Measurements from ENCODE around the gene SUCLG1. TPM values are rescaled to one million over a fixed set of nuclear protein-coding genes. Genes with fewer than 3 reads are reported as not detected.

Gene SUCLG1
- total and polyA plus RNA-seq, 2 of the 8 experiments (the other 6 are each of a cell fraction or from before 2014, with no cell fraction given), result 19.9 to 40.0 TPM

DNA sequence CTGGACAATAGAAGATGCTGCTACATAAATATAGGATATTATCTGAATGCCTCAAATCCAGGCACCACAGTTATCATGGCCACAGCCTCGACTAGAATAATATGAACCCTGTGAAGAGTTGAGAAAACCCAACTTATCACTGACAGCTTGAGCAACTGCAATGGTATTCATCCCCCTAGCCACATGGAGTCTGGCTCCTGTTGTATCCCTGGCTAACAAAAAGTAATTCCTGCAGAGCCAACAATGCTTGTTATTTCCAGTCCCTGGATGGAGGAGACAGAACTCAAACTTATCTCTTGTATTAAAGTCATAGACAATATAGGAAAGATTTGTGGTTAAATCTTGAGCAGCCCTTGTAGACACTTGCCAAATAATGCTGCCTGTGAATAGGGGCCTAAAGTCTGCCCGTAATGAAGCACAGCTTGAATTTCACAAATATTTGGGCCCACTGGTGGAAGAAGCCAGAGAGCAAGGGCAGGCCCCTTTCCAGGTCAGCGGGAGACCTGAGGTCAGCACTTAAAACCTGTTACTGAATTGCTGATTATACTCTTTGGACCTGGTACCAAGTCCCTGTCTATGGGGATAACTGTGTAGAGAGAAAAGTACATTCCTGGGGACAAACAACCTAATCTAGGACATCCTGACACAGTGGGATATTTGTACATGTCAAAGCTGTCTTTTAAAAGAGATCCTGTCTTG is 28.4 kb upstream of the SUCLG1 start:
- Histone ChIP-seq H3K23ac (ENCODE audit: insufficient read length) (no peak overlapping the region), H3K9me3 (ENCODE audit: insufficient read depth in 2 of 2, low read depth in 1 of 2, low read length in 1 of 2) (no peaks in the 10 kb centered on the region), H3K79me1 (ENCODE audit: low read depth, low read length) (no peaks in the 10 kb centered on the region), H3K23me2 (ENCODE audit: low read depth, low read length) (no peaks in the 10 kb centered on the region), H3K9ac (replicated peaks in 1 of 4; ENCODE audit: extremely low read depth in 1 of 4, low read depth in 3 of 4, low read length in 3 of 4) (no peak overlapping the region), H3K56ac (replicated peaks; ENCODE audit: insufficient read length, low read depth, low read length) (no peak overlapping the region), H4K91ac (replicated peaks; ENCODE audit: insufficient read length, low read length) (no peak overlapping the region), H3K4me3 (ENCODE audit: extremely low read depth in 1 of 4, insufficient read depth in 2 of 4, low read depth in 3 of 4, low read length in 4 of 4) (no peak overlapping the region), H2BK5ac (ENCODE audit: low read depth, low read length) (no peak overlapping the region), H2BK15ac (ENCODE audit: low read length) (no peak overlapping the region), H4K20me1 (replicated peaks in 1 of 2; ENCODE audit: control insufficient read depth in 1 of 2, insufficient read depth in 2 of 2, low read length in 2 of 2) (no peaks in the 10 kb centered on the region), H3K27ac (ENCODE audit: low read depth, low read length) (no peak overlapping the region), H3K18ac (ENCODE audit: extremely low read depth, low read length) (no peak overlapping the region), H2AK5ac (ENCODE audit: low read depth, low read length) (no peak overlapping the region), H4K8ac (ENCODE audit: extremely low read depth, insufficient read depth, low read length) (no peak overlapping the region), H3K4me2 (ENCODE audit: insufficient read depth in 1 of 2, low read depth in 2 of 2, low read length in 2 of 2) (no peak overlapping the region), H3K4me1 (replicated peaks in 1 of 4; ENCODE audit: control insufficient read depth in 3 of 4, insufficient read depth in 4 of 4, low read length in 3 of 4) (no peaks in the 10 kb centered on the region), H2BK120ac (replicated peaks; ENCODE audit: low read depth, low read length) (no peak overlapping the region), H2BK20ac (ENCODE audit: low read length) (no peak overlapping the region), H2BK12ac (ENCODE audit: low read depth, low read length) (no peak overlapping the region), H3K4ac (replicated peaks; ENCODE audit: insufficient read length, low read depth, low read length) (no peak overlapping the region), H4K5ac (ENCODE audit: insufficient read length, low read depth, low read length) (no peak overlapping the region), H2AFZ (ENCODE audit: low read length) (no peak overlapping the region), H3K27me3 (replicated peaks in 1 of 4; ENCODE audit: control insufficient read depth in 3 of 4, extremely low read depth in 1 of 4, insufficient read depth in 3 of 4, low read length in 3 of 4) (no peaks in the 10 kb centered on the region; a peak in 1 of 7 replicates), H3K36me3 (ENCODE audit: control insufficient read depth in 2 of 4, insufficient read depth in 4 of 4, low read length in 3 of 4) (no peaks in the 10 kb centered on the region), H3K79me2 (ENCODE audit: control insufficient read depth in 1 of 2, insufficient read depth in 2 of 2, low read length in 2 of 2) (no peaks in the 10 kb centered on the region), H3K14ac (ENCODE audit: insufficient read length) (no peak overlapping the region)
- WGBS, 2 experiments (ENCODE audit: extremely low coverage in 1 of 2, insufficient coverage in 1 of 2, insufficient read length in 1 of 2, insufficient replicate concordance in 2 of 2, low coverage in 1 of 2, low lambda C conversion rate in 2 of 2, missing lambda C conversion rate in 1 of 2), result 60% methylated on average over 3 of the region's 3 CpGs; no CpG with 5 or more reads in 1 of the 2 experiments
- ChIA-PET POLR2A (ENCODE audit: partially characterized antibody) (no interaction called here), CTCF (ENCODE audit: partially characterized antibody) (no interaction called here)
- TF ChIP-seq SIX5 (IDR thresholded peaks at IDR 0.05; ENCODE audit: low read depth, low read length) (no peak), BRCA1 (IDR thresholded peaks at IDR 0.05; ENCODE audit: low read depth, low read length) (no peak), SP2 (IDR thresholded peaks at IDR 0.05; ENCODE audit: low read length) (no peak), ZNF274 (IDR thresholded peaks at IDR 0.05; ENCODE audit: borderline replicate concordance, extremely low read depth, low read length) (no peak), JUND (IDR thresholded peaks at IDR 0.05; ENCODE audit: low read length) (no peak), TAF1 (IDR thresholded peaks at IDR 0.05; ENCODE audit: low read depth, low read length) (no peak), GTF2F1 (IDR thresholded peaks at IDR 0.05; ENCODE audit: borderline replicate concordance, low read depth, low read length) (no peak), BCL11A (IDR thresholded peaks at IDR 0.05; ENCODE audit: low read depth in 2 of 2, low read length in 2 of 2) (no peak), CHD2 (IDR thresholded peaks at IDR 0.05; ENCODE audit: low read length) (no peak), CHD1 (IDR thresholded peaks at IDR 0.05; ENCODE audit: low read depth, low read length) (no peak), CBX5 (IDR thresholded peaks at IDR 0.05; ENCODE audit: low read depth, low read length) (no peak), HDAC6 (IDR thresholded peaks at IDR 0.05; ENCODE audit: low read depth, low read length) (no peak), RFX5 (IDR thresholded peaks at IDR 0.05; ENCODE audit: borderline replicate concordance, low read depth, low read length) (no peak), CTBP2 (IDR thresholded peaks at IDR 0.05; ENCODE audit: borderline replicate concordance, insufficient read depth, insufficient read length, low read length) (no peak)
- no peak for FAIRE-seq
- DNase-seq (ENCODE audit: low read depth in 1 of 2, low spot score in 2 of 2), result no peak

All from H1 (cell line).